B cell (primary cell): ENCODE measurements around the gene ADGRF5. TPM values are rescaled to one million over a fixed set of nuclear protein-coding genes. Genes with fewer than 3 reads are reported as not detected.

ENCODE experiments used
- ATAC-seq: fragments of 200-7000 bp; cut with Tn5 transposase; one replicate; pipeline ENCODE4 v1.10.0; 2021; ENCODE audit warnings: low read depth, mild to moderate bottlenecking, moderate number of reproducible peaks, moderate library complexity
- CTCF ChIA-PET: fragments of 350-600 bp; sonication (Branson Sonifier 250); formaldehyde crosslinking; loops from one replicate; lab custom pipeline; 2021; ENCODE audit warnings: antibody characterized with exemption, inconsistent platforms; lab: Charles Lee
- POLR2A ChIA-PET: fragments of 350-600 bp; sonication (Branson Sonifier 250); formaldehyde crosslinking; loops from one replicate; lab custom pipeline; 2021; ENCODE audit warnings: antibody characterized with exemption; lab: Charles Lee
- DNase-seq: peaks from one replicate; pipeline ENCODE4 v3.0.0; 2013
- H2AFZ ChIP-seq: 2 replicates; pipeline ENCODE4 v1.6.1; 2012; ENCODE audit warnings: mild to moderate bottlenecking, low read depth, low read length; ENCODE audit not compliant: insufficient read depth, poor library complexity, severe bottlenecking
- H3K27ac ChIP-seq, 2 donors: 1 replicate in 1 of 2; 2 replicates in 1 of 2; pipeline ENCODE4 v1.5.1; 2012 to 2013; ENCODE audit warnings: low read length in 2 of 2, mild to moderate bottlenecking in 2 of 2, moderate library complexity in 1 of 2
- H3K27me3 ChIP-seq, 4 experiments: fragments of 200-600 bp in 1 of 4; sonication (generic) in 1 of 4; replicated peaks in 1 of 4; 1 replicate in 2 of 4; 2 replicates in 2 of 4; pipeline versions ENCODE4 v1.6.1 to v1.7.0; 2013 to 2016; ENCODE audit warnings: low read length in 3 of 4, mild to moderate bottlenecking in 2 of 4, mixed read lengths in 1 of 4, moderate library complexity in 1 of 4; ENCODE audit not compliant: insufficient read depth in 4 of 4, control insufficient read depth in 3 of 4; ENCODE audit errors: control extremely low read depth in 1 of 4
- H3K36me3 ChIP-seq, 2 experiments: replicated peaks in 1 of 2; 1 replicate in 1 of 2; 2 replicates in 1 of 2; pipeline versions ENCODE4 v1.6.1 to v1.7.1; 2013; ENCODE audit warnings: low read length in 1 of 2; ENCODE audit not compliant: insufficient read depth in 2 of 2, control insufficient read depth in 1 of 2; ENCODE audit errors: control extremely low read depth in 1 of 2, extremely low read depth in 1 of 2
- H3K4me1 ChIP-seq, 2 donors: fragments of 200-600 bp in 1 of 2; sonication (generic) in 1 of 2; 1 replicate in 1 of 2; 2 replicates in 1 of 2; pipeline versions ENCODE4 v1.5.1 to v1.6.1; 2013 to 2017; ENCODE audit warnings: low read length in 2 of 2; ENCODE audit not compliant: control insufficient read depth in 2 of 2, insufficient read depth in 2 of 2
- H3K4me2 ChIP-seq: replicated peaks from 2 replicates; pipeline ENCODE3; 2012; ENCODE audit warnings: mild to moderate bottlenecking, low read depth, low read length; ENCODE audit not compliant: poor library complexity, severe bottlenecking
- H3K4me3 ChIP-seq, 5 experiments: fragments of 200-600 bp in 1 of 5; sonication (generic) in 1 of 5; 1 replicate in 3 of 5; 2 replicates in 2 of 5; pipeline versions ENCODE4 v1.5.1 to v1.7.0; 2011 to 2016; ENCODE audit warnings: low read length in 4 of 5, mild to moderate bottlenecking in 4 of 5, low read depth in 2 of 5, control low read depth in 1 of 5, moderate library complexity in 1 of 5; ENCODE audit not compliant: insufficient read depth in 1 of 5; ENCODE audit errors: control extremely low read depth in 1 of 5, extremely low read depth in 1 of 5
- H3K79me2 ChIP-seq: fragments of 200-600 bp; sonication (generic); one replicate; pipeline ENCODE4 v1.6.0; 2016; ENCODE audit warnings: low read length; ENCODE audit not compliant: control insufficient read depth, insufficient read depth
- H3K9ac ChIP-seq: fragments of 200-600 bp; sonication (generic); 2 replicates; pipeline ENCODE4 v1.6.1; 2017; ENCODE audit warnings: mild to moderate bottlenecking, low read length, moderate library complexity
- H3K9me3 ChIP-seq, 3 donors: one replicate each; pipeline versions ENCODE4 v1.6.1 to v1.7.1; 2013; ENCODE audit warnings: low read length in 2 of 3; ENCODE audit not compliant: control insufficient read depth in 2 of 3, insufficient read depth in 1 of 3; ENCODE audit errors: control extremely low read depth in 1 of 3
- H4K20me1 ChIP-seq: 2 replicates; pipeline ENCODE4 v1.6.0; 2012; ENCODE audit warnings: mild to moderate bottlenecking, low read length; ENCODE audit not compliant: insufficient read depth, control insufficient read depth, poor library complexity, severe bottlenecking
- H3K27ac Mint-ChIP-seq: one replicate; pipeline ENCODE4 v1.8.0; 2021; ENCODE audit warnings: mixed read lengths
- H3K27me3 Mint-ChIP-seq: one replicate; pipeline ENCODE4 v1.8.0; 2021; ENCODE audit warnings: mixed read lengths
- H3K4me1 Mint-ChIP-seq: one replicate; pipeline ENCODE4 v1.8.0; 2021; ENCODE audit warnings: mixed read lengths
- H3K4me3 Mint-ChIP-seq: one replicate; pipeline ENCODE4 v1.8.0; 2021; ENCODE audit warnings: mixed read lengths
- H3K9me3 Mint-ChIP-seq: one replicate; pipeline ENCODE4 v1.8.0; 2022; ENCODE audit warnings: mixed read lengths; ENCODE audit not compliant: insufficient read depth
- CTCF ChIP-seq: fragments of 200-600 bp; IDR thresholded peaks from one replicate; pipeline ENCODE4 v1.8.0; 2022; ENCODE audit warnings: antibody characterized with exemption, mild to moderate bottlenecking
- EZH2 ChIP-seq: IDR thresholded peaks from 2 replicates; pipeline ENCODE4 v1.6.1; 2012; ENCODE audit warnings: borderline replicate concordance, low read depth, mild to moderate bottlenecking, moderate library complexity, low read length; ENCODE audit not compliant: insufficient read depth, poor library complexity, severe bottlenecking
- WGBS: methylation state at CpG from one replicate; pipeline ENCODE4 v1.1.5; 2013; ENCODE audit warnings: missing lambda C conversion rate; ENCODE audit not compliant: insufficient coverage; 5-methylcytosine and 5-hydroxymethylcytosine counted together
- intact Hi-C: fragments of 100-400 bp; cut with micrococcal nuclease; formaldehyde crosslinking; loops from one replicate; pipeline ENCODE4 v1.10.0; 2022
- polyA plus RNA-seq: library from polyadenylated mRNA; depleted of rRNA; stranded (reverse); fragments of >200 nt; gene quantifications from 2 replicates; pipeline ENCODE4 v1.2.3, GENCODE V29; 2012
- total RNA-seq, 2 donors: library from RNA; stranded (reverse); fragments of 120-200 nt in 1 of 2; gene quantifications; 1 replicate in 1 of 2; 2 replicates in 1 of 2; pipeline versions ENCODE4 v1.2.3 to v1.2.4, GENCODE V29; 2013 to 2022

ADGRF5 gene
- total and polyA plus RNA-seq, 2 donors (not counting 1 experiment from before 2014, with no cell fraction given), result not detected

DNA sequence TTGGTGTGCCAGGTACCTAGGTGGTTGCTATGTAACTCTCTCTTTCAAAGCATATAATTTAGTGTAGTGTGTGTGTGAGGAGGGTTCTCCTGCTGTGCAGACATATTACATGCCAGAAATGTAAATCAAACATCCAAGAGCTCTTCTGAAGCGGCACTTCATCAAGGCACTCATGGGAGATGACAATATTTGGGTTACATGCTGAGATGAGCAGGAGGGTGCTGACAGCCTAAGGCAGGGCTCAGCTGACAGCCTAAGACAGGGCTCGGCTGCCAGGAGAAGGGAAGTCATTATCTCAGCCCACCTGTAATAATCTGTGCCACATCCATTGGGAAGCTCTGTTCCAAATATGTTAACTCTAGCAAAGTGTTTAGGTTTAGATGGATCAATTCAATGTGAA is 39.1 kb downstream of the ADGRF5 start:
- Histone ChIP-seq H3K27me3 (no peaks in the 10 kb centered on the region), H4K20me1 (no peaks in the 10 kb centered on the region), H3K79me2 (no peaks in the 10 kb centered on the region), H3K9ac (no peak overlapping the region), H3K36me3 (no peaks in the 10 kb centered on the region), H3K4me1 (no peaks in the 10 kb centered on the region), H3K27ac (no peak overlapping the region), H2AFZ (no peak overlapping the region), H3K9me3 (no peaks in the 10 kb centered on the region), H3K4me2 (no peak overlapping the region), H3K4me3 (no peak overlapping the region)
- POLR2A ChIA-PET, result no interaction called here
- CTCF ChIA-PET, result no interaction called here
- Mint-ChIP-seq H3K4me3 (no peak overlapping the region), H3K27me3 (peaks cover 3% of the 10 kb centered on the region), H3K4me1 (no peaks in the 10 kb centered on the region), H3K27ac (no peak overlapping the region), H3K9me3 (no peaks in the 10 kb centered on the region)
- TF ChIP-seq EZH2, result no peak
- no peak for TF ChIP-seq CTCF
- intact Hi-C loops, result no loop called here
- 100% methylated on average over 1 of the region's 2 CpGs for WGBS
- ATAC-seq, result no peak
- DNase-seq, result no peak

GRCh38 chr6:46879003-46879402 is 42.7 kb downstream of the ADGRF5 start:
- TF ChIP-seq EZH2 (no peak), CTCF (no peak)
- intact Hi-C loops, result no loop called here
- no peak overlapping the region for H3K4me3 ChIP-seq
- no peaks in the 10 kb centered on the region for H3K9me3 Mint-ChIP-seq
- no peak overlapping the region for H3K27ac Mint-ChIP-seq
- no peaks in the 10 kb centered on the region for H3K79me2 ChIP-seq
- H3K4me2 ChIP-seq, result no peak overlapping the region
- H3K4me1 Mint-ChIP-seq, result no peaks in the 10 kb centered on the region
- H3K4me3 Mint-ChIP-seq, result no peak overlapping the region
- no peak for ATAC-seq
- no peaks in the 10 kb centered on the region for H3K27me3 ChIP-seq
- no peaks in the 10 kb centered on the region for H3K4me1 ChIP-seq
- H3K9me3 ChIP-seq, result no peaks in the 10 kb centered on the region
- H4K20me1 ChIP-seq, result no peaks in the 10 kb centered on the region
- no peaks in the 10 kb centered on the region for H3K36me3 ChIP-seq
- ChIA-PET POLR2A (no interaction called here), CTCF (no interaction called here)
- peaks cover 10% of the 10 kb centered on the region for H3K27me3 Mint-ChIP-seq
- H3K9ac ChIP-seq, result no peak overlapping the region
- DNase-seq, result no peak
- no peak overlapping the region for H2AFZ ChIP-seq
- no peak overlapping the region for H3K27ac ChIP-seq
- WGBS, result no CpG with 5 or more reads among the region's 5 CpGs
